Endothelial cell (in vitro differentiated cells): ENCODE results near the gene SLAMF9. TPM values are rescaled to one million over a fixed set of nuclear protein-coding genes. Genes with fewer than 3 reads are reported as not detected.
A peak's percentile ranks its signal among the peaks of the same experiment; 100 is the strongest.

Source experiments
- DNase-seq: peaks from one replicate; pipeline ENCODE4 v3.0.0; 2021; ENCODE audit warnings: low spot score
- H3K27ac Mint-ChIP-seq: one replicate; pipeline ENCODE4 v1.8.0; 2021; ENCODE audit warnings: mixed read lengths, inconsistent platforms; ENCODE audit not compliant: unreplicated experiment
- H3K27me3 Mint-ChIP-seq: one replicate; pipeline ENCODE4 v1.8.0; 2021; ENCODE audit warnings: mild to moderate bottlenecking, moderate library complexity, mixed read lengths, inconsistent platforms; ENCODE audit not compliant: unreplicated experiment
- H3K36me3 Mint-ChIP-seq: one replicate; pipeline ENCODE4 v1.8.0; 2021; ENCODE audit warnings: mild to moderate bottlenecking, low read depth, mixed read lengths, inconsistent platforms; ENCODE audit not compliant: unreplicated experiment
- H3K4me1 Mint-ChIP-seq: one replicate; pipeline ENCODE4 v1.8.0; 2021; ENCODE audit warnings: mild to moderate bottlenecking, mixed read lengths, inconsistent platforms; ENCODE audit not compliant: unreplicated experiment
- H3K4me3 Mint-ChIP-seq: one replicate; pipeline ENCODE4 v1.8.0; 2021; ENCODE audit warnings: mild to moderate bottlenecking, mixed read lengths, inconsistent platforms; ENCODE audit not compliant: unreplicated experiment
- H3K9me3 Mint-ChIP-seq: one replicate; pipeline ENCODE4 v1.8.0; 2021; ENCODE audit warnings: mixed read lengths, inconsistent platforms; ENCODE audit not compliant: unreplicated experiment
- CTCF ChIP-seq: fragments of 200-600 bp; sonication (generic); IDR thresholded peaks from one replicate; pipeline ENCODE4 v1.5.0; 2021; ENCODE audit warnings: antibody characterized with exemption; ENCODE audit not compliant: unreplicated experiment
- total RNA-seq: library from RNA; stranded (reverse); fragmentation: NEBNext Ultra II Directional; extraction: Animal tissue kit (Norgen Biotek cat#: 25700); gene quantifications from one replicate; pipeline ENCODE4 v1.2.1, GENCODE V29; 2021; ENCODE audit not compliant: unreplicated experiment

Gene SLAMF9
- total RNA-seq, 1 donor from 2014 or later: not detected

GRCh38 chr1:159939678-159940002 lies 14.4 kb downstream of the SLAMF9 start:
- Mint-ChIP-seq H3K9me3 (no peaks in the 10 kb centered on the region), H3K27me3 (peaks cover 21% of the 10 kb centered on the region), H3K36me3 (no peaks in the 10 kb centered on the region), H3K4me3 (no peak overlapping the region), H3K27ac (no peak overlapping the region), H3K4me1 (no peaks in the 10 kb centered on the region)
- no peak for DNase-seq
- no peak for TF ChIP-seq CTCF

GRCh38 chr1:159938905-159939677 lies 14.9 kb downstream of the SLAMF9 start:
- Mint-ChIP-seq H3K27ac (no peak overlapping the region), H3K4me1 (no peaks in the 10 kb centered on the region), H3K4me3 (no peak overlapping the region), H3K9me3 (no peaks in the 10 kb centered on the region), H3K27me3 (peaks cover 21% of the 10 kb centered on the region), H3K36me3 (no peaks in the 10 kb centered on the region)
- DNase-seq: no peak
- no peak for TF ChIP-seq CTCF

GRCh38 chr1:159938211-159938852 lies 15.7 kb downstream of the SLAMF9 start:
- Mint-ChIP-seq H3K4me3 (no peak overlapping the region), H3K27me3 (peaks cover 22% of the 10 kb centered on the region)

GRCh38 chr1:159937054-159937750 lies 16.8 kb downstream of the SLAMF9 start:
- H3K27ac Mint-ChIP-seq: no peak overlapping the region
- no peaks in the 10 kb centered on the region for H3K4me1 Mint-ChIP-seq
- DNase-seq: no peak

More at GRCh38 chr1:159938211-159938852, 15.7 kb downstream of the SLAMF9 start:
- Mint-ChIP-seq H3K4me1 (no peaks in the 10 kb centered on the region), H3K9me3 (no peaks in the 10 kb centered on the region), H3K27ac (peak overlapping the region; percentile 20), H3K36me3 (peaks cover 4% of the 10 kb centered on the region)
- DNase-seq: no peak
- TF ChIP-seq CTCF: no peak

More at GRCh38 chr1:159937054-159937750, 16.8 kb downstream of the SLAMF9 start:
- Mint-ChIP-seq H3K9me3 (no peaks in the 10 kb centered on the region), H3K27me3 (peaks cover 20% of the 10 kb centered on the region), H3K4me3 (no peak overlapping the region), H3K36me3 (peaks cover 8% of the 10 kb centered on the region)
- no peak for TF ChIP-seq CTCF
